Kidney (tissue), 14 donors: ENCODE data around the gene RNF43. TPM values are rescaled to one million over a fixed set of nuclear protein-coding genes. Genes with fewer than 3 reads are reported as not detected.

Experiments used
- DNase-seq, 5 donors: peaks; one replicate each; pipeline ENCODE4 v3.0.0-alpha.2; 2013 to 2020
- FAIRE-seq: peaks from 2 replicates; lab custom pipeline; 2012; peaks lifted over from hg19 to GRCh38; lab: Jason Lieb, UNC
- H3K27ac ChIP-seq, 2 donors: one replicate each; pipeline ENCODE4 v1.7.0; 2013; ENCODE audit warnings: low read depth in 2 of 2, low read length in 2 of 2, inconsistent platforms in 1 of 2
- H3K27me3 ChIP-seq: one replicate; pipeline ENCODE4 v1.7.1; 2013; ENCODE audit warnings: low read length, inconsistent platforms; ENCODE audit not compliant: control insufficient read depth, insufficient read depth
- H3K36me3 ChIP-seq, 3 donors: one replicate each; pipeline versions ENCODE4 v1.7.0 to v1.7.1; 2013; ENCODE audit warnings: low read length in 3 of 3, control low read depth in 1 of 3, inconsistent platforms in 1 of 3; ENCODE audit not compliant: insufficient read depth in 3 of 3, control insufficient read depth in 2 of 3
- H3K4me1 ChIP-seq, 3 donors: one replicate each; pipeline versions ENCODE4 v1.7.0 to v1.7.1; 2013; ENCODE audit warnings: low read length in 3 of 3, inconsistent platforms in 1 of 3, low read depth in 1 of 3; ENCODE audit not compliant: control insufficient read depth in 2 of 3, insufficient read depth in 2 of 3
- H3K4me3 ChIP-seq, 3 donors: one replicate each; pipeline versions ENCODE4 v1.7.0 to v1.8.1; 2013; ENCODE audit warnings: low read length in 3 of 3, control low read depth in 1 of 3, inconsistent platforms in 1 of 3
- H3K9ac ChIP-seq, 3 donors: one replicate each; pipeline versions ENCODE4 v1.7.0 to v1.7.1; 2013; ENCODE audit warnings: low read length in 3 of 3, control low read depth in 1 of 3, inconsistent platforms in 1 of 3
- H3K9me3 ChIP-seq, 3 donors: one replicate each; pipeline versions ENCODE4 v1.7.0 to v1.7.1; 2013; ENCODE audit warnings: low read length in 3 of 3, control low read depth in 1 of 3, inconsistent platforms in 1 of 3; ENCODE audit not compliant: control insufficient read depth in 2 of 3, insufficient read depth in 1 of 3
- CTCF ChIP-seq: IDR thresholded peaks from 3 replicates; pipeline ENCODE4 v1.5.1; 2012; ENCODE audit warnings: mild to moderate bottlenecking, moderate library complexity, borderline replicate concordance; ENCODE audit not compliant: insufficient read depth; ENCODE audit errors: extremely low read depth
- intact Hi-C: fragments of 100-400 bp; cut with DNase I; formaldehyde crosslinking; loops from one replicate; pipeline ENCODE4 v1.11.1; 2022
- polyA plus RNA-seq: library from polyadenylated mRNA; stranded (reverse); fragments of 350-450 nt; fragmentation: Illumina TruSeq; extraction: RNeasy Lipid Tissue Mini Kit (QIAGEN cat#74804); gene quantifications from one replicate; pipeline ENCODE4 v1.2.3, GENCODE V29; 2014; ENCODE audit warnings: low read depth, low replicate concordance; ENCODE audit not compliant: insufficient read depth
- total RNA-seq: library from RNA; stranded (reverse); fragmentation: NEBNext Ultra II Directional; extraction: Animal tissue kit (Norgen Biotek cat#: 25700); gene quantifications from one replicate; pipeline ENCODE4 v1.2.1, GENCODE V29; 2021
- donor health status: control.
- donor health status: control.
- donor health status: control.
- donor health status: control.
- donor health status: control.
- donor health status: DM: yes; HTN: yes; CAD: no.
- donor health status: Normal renal cell carcinoma (clear cell type).

RNF43 gene
- total and polyA plus RNA-seq, 2 donors from 2014 or later = 7.8 to 9.5 TPM

GRCh38 chr17:58387834-58388233 lies 29.5 kb downstream of the RNF43 start:
- Histone ChIP-seq H3K4me3 (no peak overlapping the region), H3K36me3 (no peaks in the 10 kb centered on the region), H3K27ac (no peak overlapping the region), H3K4me1 (peaks cover 3 to 10% (median 6%) of the 10 kb centered on the region in 3 donors), H3K27me3 (no peaks in the 10 kb centered on the region), H3K9ac (no peak overlapping the region), H3K9me3 (no peaks in the 10 kb centered on the region)
- FAIRE-seq (no peak), DNase-seq (no peak)
- intact Hi-C loops = no loop called here
- TF ChIP-seq CTCF = no peak

GRCh38 chr17:58386708-58387107 lies 30.6 kb downstream of the RNF43 start:
- H3K9me3 ChIP-seq = no peaks in the 10 kb centered on the region
- FAIRE-seq = no peak
- H3K36me3 ChIP-seq = no peaks in the 10 kb centered on the region
- intact Hi-C loops = no loop called here
- no peak for TF ChIP-seq CTCF
- no peak overlapping the region for H3K27ac ChIP-seq
- H3K4me1 ChIP-seq = peaks cover 11 to 19% (median 16%) of the 10 kb centered on the region in 3 donors
- no peak for DNase-seq
- no peak overlapping the region for H3K9ac ChIP-seq
- no peak overlapping the region for H3K4me3 ChIP-seq
- no peaks in the 10 kb centered on the region for H3K27me3 ChIP-seq

GRCh38 chr17:58385359-58385899 lies 31.9 kb downstream of the RNF43 start:
- Histone ChIP-seq H3K36me3 (no peaks in the 10 kb centered on the region), H3K9me3 (no peaks in the 10 kb centered on the region), H3K4me1 (peaks cover 16 to 25% (median 21%) of the 10 kb centered on the region in 3 donors), H3K9ac (no peak overlapping the region), H3K27ac (no peak overlapping the region), H3K27me3 (no peaks in the 10 kb centered on the region), H3K4me3 (no peak overlapping the region)
- intact Hi-C loops = no loop called here
- FAIRE-seq (no peak), DNase-seq (no peak)
- TF ChIP-seq CTCF = no peak

GRCh38 chr17:58384897-58385296 lies 32.4 kb downstream of the RNF43 start:
- TF ChIP-seq CTCF = no peak
- Histone ChIP-seq H3K4me3 (no peak overlapping the region), H3K9me3 (no peaks in the 10 kb centered on the region), H3K27me3 (no peaks in the 10 kb centered on the region), H3K4me1 (peaks cover 16 to 28% (median 26%) of the 10 kb centered on the region in 3 donors), H3K27ac (no peak overlapping the region), H3K9ac (no peak overlapping the region), H3K36me3 (no peaks in the 10 kb centered on the region)
- intact Hi-C loops = no loop called here
- no peak for DNase-seq
- FAIRE-seq = no peak
